Panc1 (cell line): ENCODE data around the gene FRYL. TPM values are rescaled to one million over a fixed set of nuclear protein-coding genes. Genes with fewer than 3 reads are reported as not detected.

Experiments
- ATAC-seq: fragments of 200-7000 bp; cut with Tn5 transposase; 2 replicates; pipeline ENCODE4 v1.9.1; 2020; ENCODE audit warnings: mild to moderate bottlenecking, moderate library complexity
- BruUV-seq: library from RNA; stranded (reverse); fragments of 400-500 nt; replicated peaks from 2 replicates; lab custom pipeline; 2021; lab: Mats Ljungman, UMichigan
- CTCF ChIA-PET: fragments of 300-600 bp; sonication (Branson Sonifier 250); formaldehyde crosslinking; loops from one replicate; lab custom pipeline; 2022; ENCODE audit warnings: antibody characterized with exemption; lab: Charles Lee
- POLR2A ChIA-PET: fragments of 300-600 bp; sonication (Branson Sonifier 250); formaldehyde crosslinking; loops from one replicate; lab custom pipeline; 2022; ENCODE audit warnings: antibody characterized with exemption; lab: Charles Lee
- DNase-seq: peaks from one replicate; pipeline ENCODE4 v3.0.0-alpha.2; 2010; ENCODE audit warnings: low read depth, low spot score
- H3K27ac ChIP-seq: 2 replicates; pipeline ENCODE4 v1.5.1; 2011; ENCODE audit warnings: mild to moderate bottlenecking, low read length, inconsistent platforms
- H3K27me3 ChIP-seq: fragments of 200-500 bp; sonication (Bioruptor generic); 2 replicates; pipeline ENCODE4 v1.6.0; 2014; ENCODE audit warnings: low read length, inconsistent platforms; ENCODE audit not compliant: control insufficient read depth, insufficient read depth
- H3K36me3 ChIP-seq: fragments of 200-500 bp; sonication (Bioruptor generic); 2 replicates; pipeline ENCODE4 v1.5.1; 2014; ENCODE audit warnings: inconsistent platforms, mild to moderate bottlenecking, low read length, moderate library complexity; ENCODE audit not compliant: control insufficient read depth, insufficient read depth
- H3K4me1 ChIP-seq: 2 replicates; pipeline ENCODE4 v1.5.1; 2011; ENCODE audit warnings: inconsistent platforms, mild to moderate bottlenecking, low read length, moderate library complexity; ENCODE audit not compliant: control insufficient read depth, insufficient read depth
- H3K4me3 ChIP-seq, 2 experiments: 2 replicates each; pipeline ENCODE4 v1.5.1; 2011 to 2012; ENCODE audit warnings: low read depth in 2 of 2, low read length in 2 of 2, mild to moderate bottlenecking in 2 of 2, inconsistent platforms in 1 of 2, moderate library complexity in 1 of 2
- H3K9me3 ChIP-seq: fragments of 200-500 bp; sonication (Bioruptor generic); 2 replicates; pipeline ENCODE4 v1.5.1; 2014; ENCODE audit warnings: low read depth, mild to moderate bottlenecking, inconsistent platforms, low read length, moderate library complexity; ENCODE audit not compliant: control insufficient read depth, insufficient read depth
- CTCF ChIP-seq: fragments of 450-650 bp; IDR thresholded peaks from 2 replicates; pipeline ENCODE4 v1.5.1; 2017; ENCODE audit warnings: mild to moderate bottlenecking
- POLR2AphosphoS5 ChIP-seq: IDR thresholded peaks from 2 replicates; pipeline ENCODE4 v1.6.1; 2012; ENCODE audit warnings: mild to moderate bottlenecking, low read depth, low read length, moderate library complexity
- REST ChIP-seq, 2 experiments: IDR thresholded peaks; 2 replicates each; pipeline ENCODE4 v1.6.1; 2011 to 2012; ENCODE audit warnings: low read depth in 2 of 2, control low read depth in 1 of 2, low read length in 1 of 2, mild to moderate bottlenecking in 1 of 2, moderate library complexity in 1 of 2; ENCODE audit not compliant: insufficient read depth in 1 of 2
- SIN3A ChIP-seq: IDR thresholded peaks from 2 replicates; pipeline ENCODE4 v1.6.1; 2012; ENCODE audit warnings: low read depth, mild to moderate bottlenecking, low read length, moderate library complexity, borderline replicate concordance; ENCODE audit not compliant: insufficient read depth
- TCF7L2 ChIP-seq: IDR thresholded peaks from 2 replicates; pipeline ENCODE4 v1.6.1; 2011; ENCODE audit warnings: mild to moderate bottlenecking, low read depth, low read length, inconsistent platforms
- in situ Hi-C: cut with HindIII; loops from 2 replicates; pipeline ENCODE4 v1.10.0; 2016; ENCODE audit warnings: low sequenced_read_pairs, low pct_unique_long_range_greater_than_20kb
- intact Hi-C: fragments of 100-400 bp; cut with micrococcal nuclease; formaldehyde crosslinking; loops from one replicate; pipeline ENCODE4 v1.10.0; 2022; ENCODE audit not compliant: unreplicated experiment
- total RNA-seq: library from RNA; stranded (reverse); gene quantifications from one replicate; pipeline ENCODE4 v1.2.1, GENCODE V29; 2021; ENCODE audit not compliant: unreplicated experiment

Gene FRYL
- total RNA-seq, 1 experiment from 2014 or later = 47.5 TPM

- DNase-seq = no peak
- H3K27ac ChIP-seq = no peak overlapping the region
- CTCF ChIA-PET = no interaction called here
- H3K4me1 ChIP-seq = no peaks in the 10 kb centered on the region
- intact Hi-C loops = no loop called here
- no peaks in the 10 kb centered on the region for H3K9me3 ChIP-seq
- no TSS peak for BruUV-seq
- in situ Hi-C loops = no loop called here
- TF ChIP-seq POLR2AphosphoS5 (no peak), TCF7L2 (no peak), REST (IDR thresholded peaks at IDR 0.05; ENCODE audit: insufficient read depth in 1 of 2, low read depth in 2 of 2, low read length in 1 of 2) (no peak), SIN3A (no peak), CTCF (no peak)
- POLR2A ChIA-PET = no interaction called here
- no peak overlapping the region for H3K4me3 ChIP-seq
- no peaks in the 10 kb centered on the region for H3K27me3 ChIP-seq
- ATAC-seq = no peak
- no peaks in the 10 kb centered on the region for H3K36me3 ChIP-seq
Measured at GRCh38 chr4:48467442-48467841, 312.6 kb downstream of the FRYL start.

- BruUV-seq = no TSS peak
- no peak for TF ChIP-seq POLR2AphosphoS5
- no peak for TF ChIP-seq REST (IDR thresholded peaks at IDR 0.05; ENCODE audit: insufficient read depth in 1 of 2, low read depth in 2 of 2, low read length in 1 of 2)
- no peak for TF ChIP-seq SIN3A
- no peak for TF ChIP-seq CTCF
- no peak for TF ChIP-seq TCF7L2
Measured at GRCh38 chr4:48462363-48462762, 317.7 kb downstream of the FRYL start.

More at GRCh38 chr4:48462363-48462762, 317.7 kb downstream of the FRYL start:
- in situ Hi-C loops = no loop called here
- DNase-seq (no peak), ATAC-seq (no peak)
- Histone ChIP-seq H3K36me3 (no peaks in the 10 kb centered on the region), H3K27ac (no peak overlapping the region), H3K4me1 (no peaks in the 10 kb centered on the region), H3K4me3 (no peak overlapping the region), H3K9me3 (no peaks in the 10 kb centered on the region), H3K27me3 (no peaks in the 10 kb centered on the region)
- intact Hi-C loops = no loop called here
- CTCF ChIA-PET = no interaction called here
- POLR2A ChIA-PET = no interaction called here
